Gastroesophageal sphincter (tissue), 4 donors: ENCODE measurements around the gene DUSP10. TPM values are rescaled to one million over a fixed set of nuclear protein-coding genes. Genes with fewer than 3 reads are reported as not detected.

Experiments
- ATAC-seq: fragments of 150-250 bp; one replicate; pipeline ENCODE4 v1.9.1; 2016; ENCODE audit warnings: mild to moderate bottlenecking, moderate library complexity
- H3K27ac ChIP-seq, 4 donors: fragments of 200-600 bp; sonication (generic) in 3 of 4; 1 replicate in 3 of 4; 2 replicates in 1 of 4; pipeline ENCODE4 v1.5.1; 2016 to 2019
- H3K27me3 ChIP-seq: fragments of 200-600 bp; sonication (generic); one replicate; pipeline ENCODE4 v1.5.1; 2019
- H3K36me3 ChIP-seq, 2 donors: fragments of 200-600 bp; sonication (generic); one replicate each; pipeline ENCODE4 v1.5.1; 2019; ENCODE audit warnings: control low read depth in 1 of 2
- H3K4me1 ChIP-seq, 3 donors: fragments of 200-600 bp; sonication (generic); 1 replicate in 2 of 3; 2 replicates in 1 of 3; pipeline ENCODE4 v1.5.1; 2016 to 2019; ENCODE audit warnings: control low read depth in 2 of 3
- H3K4me3 ChIP-seq, 2 donors: fragments of 200-600 bp; sonication (generic); one replicate each; pipeline ENCODE4 v1.5.1; 2019; ENCODE audit warnings: mild to moderate bottlenecking in 1 of 2, moderate library complexity in 1 of 2
- H3K9me3 ChIP-seq, 3 donors: fragments of 200-600 bp; sonication (generic); one replicate each; pipeline ENCODE4 v1.5.1; 2017 to 2019; ENCODE audit warnings: control low read depth in 2 of 3
- EP300 ChIP-seq: sonication (generic); formaldehyde crosslinking; IDR thresholded peaks from one replicate; pipeline ENCODE4 v1.6.1; 2017; ENCODE audit warnings: antibody characterized with exemption, mild to moderate bottlenecking
- POLR2A ChIP-seq, 2 donors: fragments of 450-650 bp; IDR thresholded peaks; one replicate each; pipeline ENCODE4 v1.6.1; 2017; ENCODE audit warnings: antibody characterized with exemption in 2 of 2, mild to moderate bottlenecking in 2 of 2, moderate library complexity in 1 of 2
- POLR2AphosphoS5 ChIP-seq: sonication (generic); formaldehyde crosslinking; IDR thresholded peaks from one replicate; pipeline ENCODE4 v1.6.1; 2017; ENCODE audit warnings: antibody characterized with exemption
- WGBS, 2 donors: methylation state at CpG; one replicate each; pipeline ENCODE4 v1.1.5; 2018; ENCODE audit warnings: low coverage in 1 of 2; 5-methylcytosine and 5-hydroxymethylcytosine counted together
- total RNA-seq, 4 donors: library from RNA; depleted of rRNA; stranded (reverse); fragments of >200 nt; gene quantifications; one replicate each; pipeline ENCODE4 v1.1.0, GENCODE V29; 2016
- TF ChIP-seq, protein P1 (sequence below), 4 experiments: fragments of 200-600 bp in 2 of 4; fragments of 450-650 bp in 2 of 4; sonication (generic) in 1 of 4; IDR thresholded peaks; one replicate each; pipeline ENCODE4 v1.5.1; 2017 to 2019; ENCODE audit warnings: antibody characterized with exemption in 4 of 4, mild to moderate bottlenecking in 2 of 4, moderate library complexity in 2 of 4

The DUSP10 gene
- total RNA-seq, 4 donors from 2014 or later, result 3.5 to 12.0 (median 5.3) TPM

DNA sequence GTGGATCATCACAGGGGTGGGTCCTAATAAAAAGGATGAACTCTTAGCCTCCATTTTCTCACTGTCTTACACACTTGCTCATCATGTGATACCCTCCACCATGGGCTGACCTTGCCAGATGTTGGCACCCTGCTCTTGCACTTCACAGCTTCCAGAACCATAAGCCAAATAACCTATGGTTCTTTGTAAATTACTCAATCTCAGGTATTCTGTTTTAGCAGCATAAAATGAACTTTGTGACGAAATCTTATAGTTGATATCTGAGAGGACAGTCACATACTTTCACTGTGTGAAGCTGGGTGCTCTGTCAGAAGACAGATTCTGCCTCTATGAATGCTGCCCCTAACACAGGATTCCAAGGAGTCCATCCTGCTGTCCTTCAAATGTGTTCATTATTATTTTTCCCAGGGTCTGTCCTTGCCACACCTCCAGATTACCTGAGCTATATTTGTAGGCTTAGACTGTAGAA, 13.8 kb downstream of the DUSP10 start:
- ATAC-seq, result no peak
- Histone ChIP-seq H3K27ac (peak overlapping the region; percentile 23 to 75 (median 58)), H3K36me3 (no peaks in the 10 kb centered on the region), H3K9me3 (no peaks in the 10 kb centered on the region), H3K4me3 (no peak overlapping the region), H3K27me3 (no peaks in the 10 kb centered on the region), H3K4me1 (peaks cover 14 to 75% (median 16%) of the 10 kb centered on the region in 3 donors)
- 83 to 90% methylated on average over 1 of the region's 1 CpG for WGBS, 2 donors
- TF ChIP-seq EP300 (no peak), POLR2A (IDR thresholded peaks at IDR 0.05) (no peak), POLR2AphosphoS5 (no peak)
- TF ChIP-seq, protein P1, sequence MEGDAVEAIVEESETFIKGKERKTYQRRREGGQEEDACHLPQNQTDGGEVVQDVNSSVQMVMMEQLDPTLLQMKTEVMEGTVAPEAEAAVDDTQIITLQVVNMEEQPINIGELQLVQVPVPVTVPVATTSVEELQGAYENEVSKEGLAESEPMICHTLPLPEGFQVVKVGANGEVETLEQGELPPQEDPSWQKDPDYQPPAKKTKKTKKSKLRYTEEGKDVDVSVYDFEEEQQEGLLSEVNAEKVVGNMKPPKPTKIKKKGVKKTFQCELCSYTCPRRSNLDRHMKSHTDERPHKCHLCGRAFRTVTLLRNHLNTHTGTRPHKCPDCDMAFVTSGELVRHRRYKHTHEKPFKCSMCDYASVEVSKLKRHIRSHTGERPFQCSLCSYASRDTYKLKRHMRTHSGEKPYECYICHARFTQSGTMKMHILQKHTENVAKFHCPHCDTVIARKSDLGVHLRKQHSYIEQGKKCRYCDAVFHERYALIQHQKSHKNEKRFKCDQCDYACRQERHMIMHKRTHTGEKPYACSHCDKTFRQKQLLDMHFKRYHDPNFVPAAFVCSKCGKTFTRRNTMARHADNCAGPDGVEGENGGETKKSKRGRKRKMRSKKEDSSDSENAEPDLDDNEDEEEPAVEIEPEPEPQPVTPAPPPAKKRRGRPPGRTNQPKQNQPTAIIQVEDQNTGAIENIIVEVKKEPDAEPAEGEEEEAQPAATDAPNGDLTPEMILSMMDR (IDR thresholded peaks at IDR 0.05), result no peak

DNA sequence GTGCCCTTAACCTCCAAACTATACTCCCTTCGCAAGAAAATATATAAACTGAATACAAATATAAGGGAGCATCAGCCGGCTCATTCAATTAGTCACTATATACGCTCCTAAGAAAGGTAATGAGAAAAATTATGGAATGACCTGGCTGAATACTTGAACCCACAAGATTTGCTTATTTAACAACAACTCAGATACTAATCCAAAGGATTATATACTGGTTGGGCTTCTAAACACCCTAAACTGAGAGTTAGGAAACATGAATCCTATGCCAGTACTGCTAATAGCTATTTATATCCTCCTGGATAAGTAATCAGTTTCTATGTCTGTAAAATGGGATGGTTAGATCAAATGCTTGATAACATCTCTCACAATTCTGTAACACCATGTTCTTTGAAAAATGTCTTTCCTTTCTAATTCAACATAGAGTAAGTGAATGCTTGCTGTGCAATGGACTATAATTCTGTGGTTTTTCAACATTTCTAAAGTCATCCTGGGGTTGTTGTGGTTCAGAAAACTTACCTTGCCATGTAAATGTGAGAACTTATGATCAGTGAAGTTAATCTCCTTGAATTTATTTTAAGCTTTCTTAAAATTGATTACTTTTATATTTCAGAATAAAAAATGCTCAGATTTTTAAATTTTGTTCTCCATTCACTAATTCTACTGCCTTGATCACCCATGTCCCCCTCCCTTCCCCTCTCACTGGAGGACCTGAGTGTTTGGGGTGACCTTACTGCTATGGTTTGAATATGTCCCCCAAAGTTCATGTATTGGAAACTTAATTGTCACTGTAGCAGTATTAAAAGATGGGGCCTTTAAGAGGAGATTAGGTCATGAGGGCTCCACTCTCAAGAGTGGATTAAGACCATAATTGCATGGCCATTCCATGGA, 14.5 kb downstream of the DUSP10 start:
- TF ChIP-seq POLR2AphosphoS5 (no peak), POLR2A (IDR thresholded peaks at IDR 0.05) (no peak), EP300 (no peak)
- TF ChIP-seq, protein P1 (IDR thresholded peaks at IDR 0.05), result no peak
- WGBS, 2 donors, result 78 to 87% methylated on average over 3 of the region's 3 CpGs
- H3K27me3 ChIP-seq, result no peaks in the 10 kb centered on the region
- peak overlapping the region in 3 of 4 donors; percentile 23 to 75 (median 72) for H3K27ac ChIP-seq
- peaks cover 15 to 75% (median 18%) of the 10 kb centered on the region in 3 donors for H3K4me1 ChIP-seq
- no peaks in the 10 kb centered on the region for H3K36me3 ChIP-seq
- no peaks in the 10 kb centered on the region for H3K9me3 ChIP-seq
- ATAC-seq, result no peak
- no peak overlapping the region for H3K4me3 ChIP-seq

DNA sequence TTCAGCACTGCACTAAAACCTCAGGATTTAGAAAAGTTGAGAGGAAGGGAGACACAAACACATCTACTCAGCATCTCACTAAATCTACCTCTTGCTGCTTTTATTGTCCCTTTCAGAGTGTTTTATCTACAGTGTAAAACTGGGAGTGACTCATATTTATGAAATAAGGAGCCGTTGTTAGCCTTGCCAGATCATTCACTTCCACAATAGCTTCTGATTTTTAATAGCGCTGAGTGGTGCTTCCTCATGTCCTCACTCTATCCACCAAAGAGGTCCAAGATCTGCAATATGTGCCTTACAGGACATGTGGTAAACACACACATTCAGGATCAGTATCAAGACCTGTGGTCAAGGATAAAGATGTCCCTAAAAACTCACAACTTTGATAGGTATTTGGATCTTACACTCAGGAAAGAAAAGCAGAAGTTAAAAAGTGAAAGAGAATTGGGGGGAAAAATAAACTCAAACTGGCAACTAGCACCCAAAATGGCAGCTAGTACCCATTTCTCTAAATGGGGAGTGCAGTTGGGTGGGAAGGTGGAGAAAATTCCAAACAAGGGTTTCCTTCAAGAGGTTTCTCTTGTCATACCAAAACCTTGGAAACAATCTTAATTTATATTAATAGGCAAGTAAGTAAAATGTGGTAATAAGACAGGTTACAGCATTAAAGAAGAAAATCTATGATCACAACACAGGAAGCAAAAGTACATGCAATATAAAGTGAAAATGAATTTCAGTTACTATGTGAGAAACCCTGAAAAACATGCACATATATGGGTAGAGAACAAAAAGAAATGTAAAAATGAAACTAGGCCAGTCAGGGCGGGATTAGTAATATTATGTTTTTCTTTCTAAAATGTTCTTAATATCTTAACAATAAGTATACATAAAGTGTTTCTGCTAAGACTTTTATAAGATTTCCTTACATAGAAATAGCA, 15.9 kb downstream of the DUSP10 start:
- peak overlapping the region; percentile 63 to 78 (median 68) for H3K27ac ChIP-seq
- 40 to 52% methylated on average over 2 to 3 of the region's 3 CpGs for WGBS, 2 donors
- no peaks in the 10 kb centered on the region for H3K27me3 ChIP-seq

DNA sequence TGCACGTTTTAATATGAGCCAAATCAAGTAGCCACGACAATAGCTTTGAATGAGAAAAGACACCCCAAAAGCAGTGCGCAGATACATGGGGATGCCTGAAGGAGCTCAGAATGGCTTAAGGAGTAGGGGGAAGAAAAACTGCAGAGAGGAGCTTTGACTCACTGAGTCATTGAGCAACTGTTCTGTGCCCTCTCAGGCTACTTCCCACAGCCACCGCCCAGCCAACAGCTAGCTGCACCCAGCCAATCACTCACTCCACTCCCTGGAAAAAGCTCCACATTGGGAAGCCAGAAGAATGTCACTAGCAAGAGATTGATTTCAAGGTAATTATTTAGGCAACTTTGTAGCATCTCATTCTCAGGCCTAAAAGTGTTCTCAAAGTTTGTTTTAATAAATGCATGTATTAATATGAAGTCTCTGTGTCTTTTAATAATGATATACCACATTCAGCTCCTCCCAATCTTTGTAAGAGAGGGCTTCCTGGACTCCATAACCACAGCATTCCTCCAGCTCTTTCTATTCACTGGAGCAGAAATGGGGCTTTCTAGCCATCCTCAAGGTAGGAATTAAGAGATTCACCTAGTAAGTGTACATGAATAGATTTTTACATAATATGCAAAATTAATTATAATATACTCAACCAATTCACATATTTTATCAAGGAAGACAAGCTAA, 16.8 kb downstream of the DUSP10 start:
- no peak for TF ChIP-seq POLR2A (IDR thresholded peaks at IDR 0.05)
- no peak for TF ChIP-seq POLR2AphosphoS5
- TF ChIP-seq, protein P1 (IDR thresholded peaks at IDR 0.05), result no peak
- no peak for TF ChIP-seq EP300
- Histone ChIP-seq H3K36me3 (no peaks in the 10 kb centered on the region), H3K27ac (peak overlapping the region; percentile 63 to 78 (median 68)), H3K9me3 (no peaks in the 10 kb centered on the region), H3K4me1 (peaks cover 15 to 70% (median 18%) of the 10 kb centered on the region in 3 donors), H3K4me3 (no peak overlapping the region), H3K27me3 (no peaks in the 10 kb centered on the region)
- ATAC-seq, result peak; percentile 90
- WGBS, 2 donors, result 60 to 61% methylated on average over 4 of the region's 4 CpGs

More for the DNA sequence above, 15.9 kb downstream of the DUSP10 start:
- H3K4me3 ChIP-seq, result no peak overlapping the region
- ATAC-seq, result peak; percentile 58
- no peak for TF ChIP-seq EP300
- no peak for TF ChIP-seq POLR2AphosphoS5
- no peak for TF ChIP-seq POLR2A (IDR thresholded peaks at IDR 0.05)
- TF ChIP-seq, protein P1 (IDR thresholded peaks at IDR 0.05), result no peak
- H3K9me3 ChIP-seq, result no peaks in the 10 kb centered on the region
- no peaks in the 10 kb centered on the region for H3K36me3 ChIP-seq
- H3K4me1 ChIP-seq, result peaks cover 15 to 75% (median 18%) of the 10 kb centered on the region in 3 donors
